Measurements from ENCODE around the gene CARD19.

DNA sequence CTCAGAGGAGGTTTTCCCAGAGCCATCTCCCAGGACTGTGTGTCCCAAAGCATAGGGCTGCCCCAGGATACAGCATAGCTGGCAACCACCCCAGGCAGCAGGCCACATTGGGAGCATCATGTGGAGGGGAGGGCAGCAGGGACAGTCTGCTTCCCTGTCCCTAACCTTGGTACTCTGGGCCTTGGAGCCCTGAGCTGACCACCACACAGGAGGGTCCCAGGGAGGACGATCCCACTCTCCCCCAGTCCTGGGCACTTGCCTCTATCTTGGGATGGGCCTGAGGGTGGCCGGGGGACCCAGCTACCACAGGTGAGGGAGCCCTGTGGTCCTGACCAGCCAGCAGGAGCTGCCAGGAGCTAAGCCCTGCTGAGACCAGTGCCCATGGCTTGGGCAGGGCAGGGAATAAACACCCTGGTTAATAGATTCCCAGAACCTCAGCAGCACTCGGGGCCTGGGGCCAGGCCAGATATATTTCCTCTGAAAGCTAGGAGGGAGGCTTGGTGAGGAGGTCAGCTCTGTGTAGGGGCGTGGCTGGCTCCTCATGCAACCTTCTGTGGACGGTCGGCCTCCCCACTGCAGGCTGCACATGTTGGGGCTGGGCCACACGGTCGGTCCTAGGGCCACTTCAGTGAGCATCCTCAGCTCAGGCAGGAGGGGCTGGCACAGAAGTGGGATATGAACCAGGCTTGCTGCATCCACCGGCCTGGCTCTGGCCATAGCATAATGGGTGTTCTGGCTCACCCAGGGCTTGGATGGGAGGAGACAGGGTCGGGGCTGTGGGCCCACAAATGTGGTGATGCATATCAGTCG, 33.9 kb downstream of the CARD19 start:
- TF ChIP-seq, protein P1, sequence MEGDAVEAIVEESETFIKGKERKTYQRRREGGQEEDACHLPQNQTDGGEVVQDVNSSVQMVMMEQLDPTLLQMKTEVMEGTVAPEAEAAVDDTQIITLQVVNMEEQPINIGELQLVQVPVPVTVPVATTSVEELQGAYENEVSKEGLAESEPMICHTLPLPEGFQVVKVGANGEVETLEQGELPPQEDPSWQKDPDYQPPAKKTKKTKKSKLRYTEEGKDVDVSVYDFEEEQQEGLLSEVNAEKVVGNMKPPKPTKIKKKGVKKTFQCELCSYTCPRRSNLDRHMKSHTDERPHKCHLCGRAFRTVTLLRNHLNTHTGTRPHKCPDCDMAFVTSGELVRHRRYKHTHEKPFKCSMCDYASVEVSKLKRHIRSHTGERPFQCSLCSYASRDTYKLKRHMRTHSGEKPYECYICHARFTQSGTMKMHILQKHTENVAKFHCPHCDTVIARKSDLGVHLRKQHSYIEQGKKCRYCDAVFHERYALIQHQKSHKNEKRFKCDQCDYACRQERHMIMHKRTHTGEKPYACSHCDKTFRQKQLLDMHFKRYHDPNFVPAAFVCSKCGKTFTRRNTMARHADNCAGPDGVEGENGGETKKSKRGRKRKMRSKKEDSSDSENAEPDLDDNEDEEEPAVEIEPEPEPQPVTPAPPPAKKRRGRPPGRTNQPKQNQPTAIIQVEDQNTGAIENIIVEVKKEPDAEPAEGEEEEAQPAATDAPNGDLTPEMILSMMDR (IDR thresholded peaks at IDR 0.05; ENCODE audit: low read depth, low read length, poor library complexity, severe bottlenecking) = no peak
- no peak for TF ChIP-seq EZH2phosphoT487 (IDR thresholded peaks at IDR 0.05; ENCODE audit: borderline replicate concordance, low read length)

Data from DOHH2 (cell line).